ENCODE measurements around the gene CLBA1.

The CLBA1 gene

GRCh38 chr14:104968541-104969401 lies 16.8 kb upstream of the CLBA1 start:
- DNase-seq = no peak

- no peak for DNase-seq
Observed at GRCh38 chr14:104969741-104970230, 15.8 kb upstream of the CLBA1 start.

GRCh38 chr14:104970231-104971068 lies 15.1 kb upstream of the CLBA1 start:
- no peak for DNase-seq

GRCh38 chr14:104971447-104972240 lies 13.9 kb upstream of the CLBA1 start:
- no peak for DNase-seq

GRCh38 chr14:104972301-104973134 lies 13.1 kb upstream of the CLBA1 start:
- peak in 1 of 2 experiments; percentile 25 for DNase-seq

- DNase-seq = no peak
Observed at GRCh38 chr14:104973135-104973384, 12.5 kb upstream of the CLBA1 start.

- DNase-seq = no peak
Observed at GRCh38 chr14:104973385-104974145, 12.0 kb upstream of the CLBA1 start.

GRCh38 chr14:104974146-104974541 lies 11.4 kb upstream of the CLBA1 start:
- DNase-seq = no peak

- DNase-seq = no peak
Observed at GRCh38 chr14:104974665-104975390, 10.8 kb upstream of the CLBA1 start.

GRCh38 chr14:104975481-104976197 lies 9.9 kb upstream of the CLBA1 start:
- DNase-seq = no peak

GRCh38 chr14:104976198-104977007 lies 9.2 kb upstream of the CLBA1 start:
- peak in 1 of 2 experiments; percentile 64 for DNase-seq

GRCh38 chr14:104977008-104977680 lies 8.4 kb upstream of the CLBA1 start:
- DNase-seq = no peak

GRCh38 chr14:104977681-104978653 lies 7.6 kb upstream of the CLBA1 start, which contains the start of gene AHNAK2:
AHNAK2 (minus strand) TSS chr14:104978374; CDS start chr14:104978237, 137 bp downstream.
- DNase-seq = no peak

- DNase-seq = no peak
Observed at GRCh38 chr14:104978746-104979691, 6.6 kb upstream of the CLBA1 start.

GRCh38 chr14:104979758-104980610 lies 5.6 kb upstream of the CLBA1 start:
- no peak for DNase-seq
